Upper lobe of right lung (tissue), 1 donor: ENCODE results near the gene HP1BP3. TPM values are rescaled to one million over a fixed set of nuclear protein-coding genes. Genes with fewer than 3 reads are reported as not detected.
A peak's percentile ranks its signal among the peaks of the same experiment; 100 is the strongest.

ENCODE experiments used
- ATAC-seq: fragments of 200-7000 bp; cut with Tn5 transposase; one replicate; pipeline ENCODE4 v1.9.1; 2020; ENCODE audit warnings: mild to moderate bottlenecking, moderate library complexity
- DNase-seq: peaks from one replicate; pipeline ENCODE4 v3.0.0-alpha.2; 2020
- H3K27ac ChIP-seq: fragments of 200-600 bp; one replicate; pipeline ENCODE4 v1.8.0; 2022
- H3K27me3 ChIP-seq: fragments of 200-600 bp; one replicate; pipeline ENCODE4 v1.8.0; 2022; ENCODE audit warnings: mild to moderate bottlenecking
- H3K36me3 ChIP-seq: fragments of 200-600 bp; one replicate; pipeline ENCODE4 v1.8.0; 2022
- H3K4me1 ChIP-seq: fragments of 200-600 bp; one replicate; pipeline ENCODE4 v1.8.0; 2022
- H3K4me3 ChIP-seq: fragments of 200-600 bp; one replicate; pipeline ENCODE4 v1.8.0; 2022; ENCODE audit warnings: mild to moderate bottlenecking
- H3K9me3 ChIP-seq: fragments of 200-600 bp; one replicate; pipeline ENCODE4 v1.8.0; 2022
- CTCF ChIP-seq: fragments of 200-600 bp; IDR thresholded peaks from one replicate; pipeline ENCODE4 v1.8.0; 2022; ENCODE audit warnings: antibody characterized with exemption
- intact Hi-C: fragments of 100-400 bp; cut with DNase I; formaldehyde crosslinking; loops from one replicate; pipeline ENCODE4 v1.11.0; 2022
- total RNA-seq: library from RNA; stranded (reverse); fragmentation: NEBNext Ultra II Directional; extraction: Animal tissue kit (Norgen Biotek cat#: 25700); gene quantifications from one replicate; pipeline ENCODE4 v1.2.1, GENCODE V29; 2021
- donor health status: DM: no; HTN: yes; CAD: no; lungs with severe emphysema.

The HP1BP3 gene
- total RNA-seq, 1 donor from 2014 or later: 249 TPM

- H3K36me3 ChIP-seq: no peaks in the 10 kb centered on the region
- no peak for TF ChIP-seq CTCF
- peak; percentile 98 for DNase-seq
- H3K4me3 ChIP-seq: peak overlapping the region; percentile 97
- ATAC-seq: peak; percentile 96
- intact Hi-C loops: no loop called here
- peaks cover 25% of the 10 kb centered on the region for H3K4me1 ChIP-seq
- H3K27ac ChIP-seq: peak overlapping the region; percentile 97
- H3K9me3 ChIP-seq: no peaks in the 10 kb centered on the region
- H3K27me3 ChIP-seq: no peaks in the 10 kb centered on the region
Measured at GRCh38 chr1:20786253-20787028, 666 bp downstream of the HP1BP3 start.

GRCh38 chr1:20785907-20786252 is 1.2 kb downstream of the HP1BP3 start:
- TF ChIP-seq CTCF: no peak
- peaks cover 30% of the 10 kb centered on the region for H3K4me1 ChIP-seq
- H3K9me3 ChIP-seq: no peaks in the 10 kb centered on the region
- DNase-seq (no peak), ATAC-seq (no peak)
- H3K27me3 ChIP-seq: no peaks in the 10 kb centered on the region
- H3K4me3 ChIP-seq: peak overlapping the region; percentile 97
- no peaks in the 10 kb centered on the region for H3K36me3 ChIP-seq
- peak overlapping the region; percentile 97 for H3K27ac ChIP-seq
- intact Hi-C loops: no loop called here

DNA sequence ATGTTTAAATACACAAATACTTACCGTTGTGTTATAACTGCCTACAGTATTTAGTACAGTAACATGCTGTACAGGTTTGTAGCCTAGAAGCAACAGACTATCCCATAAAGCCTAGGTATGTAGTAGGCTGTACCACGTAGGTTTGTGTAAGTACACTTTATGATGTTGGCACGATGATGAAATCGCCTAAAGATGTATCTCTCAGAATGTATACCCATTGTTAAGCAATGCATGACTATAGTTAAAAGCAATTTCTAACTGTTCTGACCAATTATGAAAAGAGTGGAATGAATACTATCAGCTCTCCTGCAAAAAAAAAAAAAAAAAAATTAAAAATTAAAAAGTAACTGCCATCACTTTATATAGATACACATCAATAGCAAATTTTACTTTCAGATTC is 11.4 kb downstream of the HP1BP3 start:
- no peak for ATAC-seq
- no peak for TF ChIP-seq CTCF
- no peaks in the 10 kb centered on the region for H3K9me3 ChIP-seq
- H3K36me3 ChIP-seq: peaks cover 91% of the 10 kb centered on the region
- H3K4me3 ChIP-seq: no peak overlapping the region
- intact Hi-C loops: no loop called here
- H3K4me1 ChIP-seq: peaks cover 6% of the 10 kb centered on the region
- no peaks in the 10 kb centered on the region for H3K27me3 ChIP-seq
- DNase-seq: no peak
- no peak overlapping the region for H3K27ac ChIP-seq

GRCh38 chr1:20771780-20772179 is 15.3 kb downstream of the HP1BP3 start:
- Histone ChIP-seq H3K4me3 (no peak overlapping the region), H3K36me3 (peaks cover 98% of the 10 kb centered on the region), H3K27ac (no peak overlapping the region), H3K4me1 (no peaks in the 10 kb centered on the region), H3K9me3 (no peaks in the 10 kb centered on the region), H3K27me3 (no peaks in the 10 kb centered on the region)
- DNase-seq: no peak
- no peak for ATAC-seq
- no peak for TF ChIP-seq CTCF
- intact Hi-C loops: no loop called here

DNA sequence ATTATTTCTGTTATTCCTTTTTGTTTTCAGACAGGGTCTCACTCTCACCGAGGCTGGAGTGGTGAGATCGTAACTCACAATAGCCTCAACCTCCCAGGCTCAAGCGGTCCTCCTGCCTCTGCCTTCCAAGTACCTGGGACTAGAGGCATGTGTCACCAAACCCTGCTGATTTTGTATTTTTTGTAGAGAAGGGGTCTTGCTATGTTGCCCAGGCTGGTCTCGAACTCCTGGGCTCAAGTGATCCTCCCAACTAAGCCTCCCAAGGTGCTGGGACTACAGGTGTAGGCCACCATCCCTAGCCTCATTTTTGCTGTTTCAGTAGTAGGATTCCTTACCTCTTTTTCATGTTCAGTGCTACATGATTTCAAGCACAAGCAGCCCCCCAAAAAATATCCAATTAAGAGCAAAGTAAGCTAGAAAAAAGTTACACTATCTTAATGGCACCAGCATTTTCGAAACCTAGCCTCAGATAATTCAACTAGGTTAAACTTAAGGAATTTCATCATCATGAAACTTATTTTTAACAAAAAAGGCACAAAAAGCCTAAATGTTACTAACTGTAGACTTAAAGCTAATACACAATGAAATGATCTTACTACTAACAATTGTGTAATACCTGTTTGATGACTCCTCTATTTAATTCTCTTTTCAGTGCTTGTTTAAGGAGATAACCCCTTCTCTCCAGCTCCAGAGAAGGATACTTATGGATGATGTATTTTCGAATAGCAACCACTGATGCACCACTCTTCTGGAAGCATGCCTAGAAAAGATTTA is 16.6 kb downstream of the HP1BP3 start:
- Histone ChIP-seq H3K4me3 (no peak overlapping the region), H3K27me3 (no peaks in the 10 kb centered on the region), H3K9me3 (no peaks in the 10 kb centered on the region), H3K4me1 (no peaks in the 10 kb centered on the region), H3K27ac (no peak overlapping the region), H3K36me3 (peaks cover 100% of the 10 kb centered on the region)
- intact Hi-C loops: no loop called here
- TF ChIP-seq CTCF: no peak
- no peak for ATAC-seq
- no peak for DNase-seq
